CD14-positive monocyte (primary cell): ENCODE measurements around the gene URM1. TPM values are rescaled to one million over a fixed set of nuclear protein-coding genes. Genes with fewer than 3 reads are reported as not detected.

ENCODE experiments used
- DNase-seq, 3 donors: peaks; one replicate each; pipeline ENCODE4 v3.0.0-alpha.2; 2011 to 2022
- H2AFZ ChIP-seq: 2 replicates; pipeline ENCODE4 v1.6.0; 2012; ENCODE audit warnings: mild to moderate bottlenecking, low read depth, low read length, inconsistent platforms; ENCODE audit not compliant: insufficient read depth, poor library complexity, severe bottlenecking
- H3K27ac ChIP-seq, 2 donors: 1 replicate in 1 of 2; 2 replicates in 1 of 2; pipeline ENCODE4 v1.5.1; 2012 to 2013; ENCODE audit warnings: low read length in 2 of 2, control low read depth in 1 of 2, inconsistent platforms in 1 of 2, low read depth in 1 of 2, mild to moderate bottlenecking in 1 of 2
- H3K27me3 ChIP-seq, 2 donors: one replicate each; pipeline versions ENCODE4 v1.6.0 to v1.6.1; 2011 to 2013; ENCODE audit warnings: low read length in 2 of 2; ENCODE audit not compliant: control insufficient read depth in 2 of 2, insufficient read depth in 2 of 2
- H3K36me3 ChIP-seq, 2 donors: replicated peaks in 1 of 2; 1 replicate in 1 of 2; 2 replicates in 1 of 2; pipeline versions ENCODE4 v1.5.1 to v1.6.1; 2012 to 2013; ENCODE audit warnings: low read length in 2 of 2, control low read depth in 1 of 2, inconsistent platforms in 1 of 2, mild to moderate bottlenecking in 1 of 2; ENCODE audit not compliant: insufficient read depth in 2 of 2, control insufficient read depth in 1 of 2
- H3K4me1 ChIP-seq, 2 donors: 1 replicate in 1 of 2; 2 replicates in 1 of 2; pipeline versions ENCODE4 v1.5.1 to v1.6.1; 2012 to 2013; ENCODE audit warnings: low read length in 2 of 2, control low read depth in 1 of 2, inconsistent platforms in 1 of 2, mild to moderate bottlenecking in 1 of 2, moderate library complexity in 1 of 2; ENCODE audit not compliant: insufficient read depth in 2 of 2, control insufficient read depth in 1 of 2
- H3K4me2 ChIP-seq: replicated peaks from 2 replicates; pipeline ENCODE3; 2012; ENCODE audit warnings: low read length, moderate library complexity, mild to moderate bottlenecking; ENCODE audit not compliant: poor library complexity, severe bottlenecking; ENCODE audit errors: extremely low read depth
- H3K4me3 ChIP-seq, 3 experiments: fragments of 200-600 bp in 1 of 3; sonication (generic) in 1 of 3; replicated peaks in 1 of 3; 1 replicate in 2 of 3; 2 replicates in 1 of 3; pipeline ENCODE4 v1.5.1; 2011 to 2013; ENCODE audit warnings: low read length in 3 of 3, mild to moderate bottlenecking in 3 of 3, control low read depth in 2 of 3, low read depth in 2 of 3, inconsistent platforms in 1 of 3, moderate library complexity in 1 of 3
- H3K79me2 ChIP-seq: 2 replicates; pipeline ENCODE4 v1.6.0; 2012; ENCODE audit warnings: mild to moderate bottlenecking, control low read depth, inconsistent platforms, low read length, moderate library complexity; ENCODE audit not compliant: insufficient read depth
- H3K9ac ChIP-seq: 2 replicates; pipeline ENCODE4 v1.6.0; 2017; ENCODE audit warnings: low read length, mild to moderate bottlenecking; ENCODE audit not compliant: insufficient read depth, poor library complexity, severe bottlenecking
- H3K9me3 ChIP-seq, 2 donors: replicated peaks in 1 of 2; 1 replicate in 1 of 2; 2 replicates in 1 of 2; pipeline versions ENCODE4 v1.5.1 to v1.6.1; 2012 to 2013; ENCODE audit warnings: low read length in 2 of 2, control low read depth in 1 of 2; ENCODE audit not compliant: control insufficient read depth in 1 of 2, insufficient read depth in 1 of 2
- H4K20me1 ChIP-seq: 2 replicates; pipeline ENCODE4 v1.6.0; 2012; ENCODE audit warnings: mild to moderate bottlenecking, low read length, control low read depth, moderate library complexity; ENCODE audit not compliant: insufficient read depth
- H3K27ac Mint-ChIP-seq, 7 donors: one replicate each; pipeline ENCODE4 v1.8.0; 2020; ENCODE audit warnings: mild to moderate bottlenecking in 7 of 7, mixed read lengths in 7 of 7, moderate library complexity in 6 of 7, inconsistent platforms in 2 of 7
- H3K27me3 Mint-ChIP-seq, 3 donors: one replicate each; pipeline ENCODE4 v1.8.0; 2021 to 2022; ENCODE audit warnings: low read depth in 3 of 3, mild to moderate bottlenecking in 3 of 3, mixed read lengths in 3 of 3, moderate library complexity in 3 of 3, inconsistent platforms in 1 of 3
- H3K36me3 Mint-ChIP-seq, 2 donors: one replicate each; pipeline ENCODE4 v1.8.0; 2020; ENCODE audit warnings: mixed read lengths in 2 of 2, inconsistent platforms in 1 of 2, mild to moderate bottlenecking in 1 of 2
- H3K4me1 Mint-ChIP-seq: one replicate; pipeline ENCODE4 v1.8.0; 2020; ENCODE audit warnings: mild to moderate bottlenecking, mixed read lengths
- H3K4me3 Mint-ChIP-seq, 2 donors: one replicate each; pipeline ENCODE4 v1.8.0; 2020; ENCODE audit warnings: mild to moderate bottlenecking in 2 of 2, mixed read lengths in 2 of 2, moderate library complexity in 1 of 2
- H3K9me3 Mint-ChIP-seq, 7 donors: one replicate each; pipeline ENCODE4 v1.8.0; 2020 to 2022; ENCODE audit warnings: mixed read lengths in 7 of 7, mild to moderate bottlenecking in 6 of 7, moderate library complexity in 6 of 7, inconsistent platforms in 2 of 7
- WGBS: methylation state at CpG from one replicate; pipeline ENCODE4 v1.1.5; 2013; ENCODE audit warnings: missing lambda C conversion rate; ENCODE audit not compliant: insufficient coverage; 5-methylcytosine and 5-hydroxymethylcytosine counted together
- intact Hi-C, 2 donors: fragments of 100-400 bp; cut with micrococcal nuclease; formaldehyde crosslinking; loops; one replicate each; pipeline versions ENCODE4 v1.15.0 to v1.15.1; 2023
- polyA plus RNA-seq, 3 donors: library from polyadenylated mRNA; depleted of rRNA in 1 of 3; unstranded in 2 of 3; stranded (reverse) in 1 of 3; fragments of 300-500 nt in 2 of 3; fragments of >200 nt in 1 of 3; fragmentation: Illumina TruSeq in 2 of 3; gene quantifications; 1 replicate in 2 of 3; 2 replicates in 1 of 3; pipeline ENCODE4 v1.2.3, GENCODE V29; 2012 to 2021
- TF ChIP-seq, protein P1 (sequence below): fragments of 200-600 bp; IDR thresholded peaks from one replicate; pipeline ENCODE4 v1.8.0; 2022; ENCODE audit warnings: antibody characterized with exemption, mild to moderate bottlenecking

URM1 gene
- polyA plus RNA-seq, 3 donors, result 37.5 to 39.7 (median 38.3) TPM

GRCh38 chr9:128383007-128383753, 12.0 kb downstream of the URM1 start:
- Histone ChIP-seq H3K36me3 (peaks cover 72 to 99% of the 10 kb centered on the region in 2 donors), H3K79me2 (peaks cover 7% of the 10 kb centered on the region), H3K9me3 (no peaks in the 10 kb centered on the region), H3K9ac (no peak overlapping the region), H2AFZ (no peak overlapping the region), H4K20me1 (peaks cover 19% of the 10 kb centered on the region), H3K4me1 (no peaks in the 10 kb centered on the region), H3K4me2 (no peak overlapping the region), H3K27me3 (no peaks in the 10 kb centered on the region), H3K4me3 (no peak overlapping the region), H3K27ac (no peak overlapping the region)
- no peak for DNase-seq
- Mint-ChIP-seq H3K36me3 (peaks cover 52 to 91% of the 10 kb centered on the region in 2 donors), H3K27ac (no peak overlapping the region), H3K4me3 (no peak overlapping the region), H3K27me3 (peaks cover 0 to 1% (median 0%) of the 10 kb centered on the region in 3 donors), H3K4me1 (no peaks in the 10 kb centered on the region), H3K9me3 (no peaks in the 10 kb centered on the region)
- WGBS, result 96% methylated on average over 9 of the region's 9 CpGs
- TF ChIP-seq, protein P1, sequence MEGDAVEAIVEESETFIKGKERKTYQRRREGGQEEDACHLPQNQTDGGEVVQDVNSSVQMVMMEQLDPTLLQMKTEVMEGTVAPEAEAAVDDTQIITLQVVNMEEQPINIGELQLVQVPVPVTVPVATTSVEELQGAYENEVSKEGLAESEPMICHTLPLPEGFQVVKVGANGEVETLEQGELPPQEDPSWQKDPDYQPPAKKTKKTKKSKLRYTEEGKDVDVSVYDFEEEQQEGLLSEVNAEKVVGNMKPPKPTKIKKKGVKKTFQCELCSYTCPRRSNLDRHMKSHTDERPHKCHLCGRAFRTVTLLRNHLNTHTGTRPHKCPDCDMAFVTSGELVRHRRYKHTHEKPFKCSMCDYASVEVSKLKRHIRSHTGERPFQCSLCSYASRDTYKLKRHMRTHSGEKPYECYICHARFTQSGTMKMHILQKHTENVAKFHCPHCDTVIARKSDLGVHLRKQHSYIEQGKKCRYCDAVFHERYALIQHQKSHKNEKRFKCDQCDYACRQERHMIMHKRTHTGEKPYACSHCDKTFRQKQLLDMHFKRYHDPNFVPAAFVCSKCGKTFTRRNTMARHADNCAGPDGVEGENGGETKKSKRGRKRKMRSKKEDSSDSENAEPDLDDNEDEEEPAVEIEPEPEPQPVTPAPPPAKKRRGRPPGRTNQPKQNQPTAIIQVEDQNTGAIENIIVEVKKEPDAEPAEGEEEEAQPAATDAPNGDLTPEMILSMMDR, result no peak
- intact Hi-C loops, result no loop called here

GRCh38 chr9:128383791-128384190, 12.6 kb downstream of the URM1 start:
- peaks cover 0 to 1% (median 0%) of the 10 kb centered on the region in 3 donors for H3K27me3 Mint-ChIP-seq
- no peaks in the 10 kb centered on the region for H3K9me3 Mint-ChIP-seq
- intact Hi-C loops, result no loop called here
- H3K4me3 Mint-ChIP-seq, result no peak overlapping the region
- Histone ChIP-seq H3K4me3 (no peak overlapping the region), H3K4me2 (no peak overlapping the region), H3K36me3 (peaks cover 75 to 99% of the 10 kb centered on the region in 2 donors), H3K27ac (no peak overlapping the region), H3K27me3 (no peaks in the 10 kb centered on the region), H3K9ac (no peak overlapping the region), H4K20me1 (peaks cover 19% of the 10 kb centered on the region), H3K9me3 (no peaks in the 10 kb centered on the region), H2AFZ (no peak overlapping the region), H3K4me1 (no peaks in the 10 kb centered on the region), H3K79me2 (peaks cover 7% of the 10 kb centered on the region)
- no peaks in the 10 kb centered on the region for H3K4me1 Mint-ChIP-seq
- H3K27ac Mint-ChIP-seq, result no peak overlapping the region
- DNase-seq, result no peak
- WGBS, result 100% methylated on average over 5 of the region's 8 CpGs
- peaks cover 50 to 90% of the 10 kb centered on the region in 2 donors for H3K36me3 Mint-ChIP-seq
- TF ChIP-seq, protein P1, result no peak
